Endothelial cell of umbilical vein (primary cell): ENCODE results near the gene NEK2.

Experiments
- CTCF ChIP-seq, 2 donors: IDR thresholded peaks; 1 replicate in 1 of 2; 2 replicates in 1 of 2; pipeline ENCODE4 v1.5.1; 2011; ENCODE audit warnings: low read length in 2 of 2, mild to moderate bottlenecking in 2 of 2, moderate library complexity in 2 of 2, control low read depth in 1 of 2, inconsistent platforms in 1 of 2, low read depth in 1 of 2; ENCODE audit not compliant: insufficient read depth in 1 of 2; ENCODE audit errors: extremely low read depth in 1 of 2
- FOS ChIP-seq: IDR thresholded peaks from 2 replicates; pipeline ENCODE4 v1.6.1; 2011; ENCODE audit warnings: mild to moderate bottlenecking, low read length, moderate library complexity, borderline replicate concordance; ENCODE audit not compliant: insufficient read depth
- MAX ChIP-seq: IDR thresholded peaks from 2 replicates; pipeline ENCODE4 v1.6.1; 2011; ENCODE audit not compliant: insufficient read depth, insufficient read length
- POLR2A ChIP-seq: IDR thresholded peaks from 2 replicates; pipeline ENCODE4 v1.6.1; 2012; ENCODE audit warnings: low read depth, mild to moderate bottlenecking, control low read depth, low read length
- POLR2AphosphoS5 ChIP-seq: IDR thresholded peaks from 2 replicates; pipeline ENCODE4 v1.6.1; 2012; ENCODE audit warnings: low read depth, mild to moderate bottlenecking, control low read depth, low read length, moderate library complexity; ENCODE audit not compliant: insufficient read depth

GRCh38 chr1:211616231-211616964 is 59.0 kb downstream of the NEK2 start:
- TF ChIP-seq CTCF (IDR thresholded peaks at IDR 0.05; ENCODE audit: extremely low read depth in 1 of 2, insufficient read depth in 1 of 2, low read depth in 1 of 2, low read length in 2 of 2) (no peak), MAX (no peak), POLR2AphosphoS5 (no peak), POLR2A (no peak), FOS (no peak)
